Measurements from ENCODE around the gene PSME1. TPM values are rescaled to one million over a fixed set of nuclear protein-coding genes. Genes with fewer than 3 reads are reported as not detected.

Gene PSME1
- total and polyA plus RNA-seq, 2 of the 13 experiments (the other 11 are each of a cell fraction or from before 2014, with no cell fraction given), result 159 to 608 TPM

DNA sequence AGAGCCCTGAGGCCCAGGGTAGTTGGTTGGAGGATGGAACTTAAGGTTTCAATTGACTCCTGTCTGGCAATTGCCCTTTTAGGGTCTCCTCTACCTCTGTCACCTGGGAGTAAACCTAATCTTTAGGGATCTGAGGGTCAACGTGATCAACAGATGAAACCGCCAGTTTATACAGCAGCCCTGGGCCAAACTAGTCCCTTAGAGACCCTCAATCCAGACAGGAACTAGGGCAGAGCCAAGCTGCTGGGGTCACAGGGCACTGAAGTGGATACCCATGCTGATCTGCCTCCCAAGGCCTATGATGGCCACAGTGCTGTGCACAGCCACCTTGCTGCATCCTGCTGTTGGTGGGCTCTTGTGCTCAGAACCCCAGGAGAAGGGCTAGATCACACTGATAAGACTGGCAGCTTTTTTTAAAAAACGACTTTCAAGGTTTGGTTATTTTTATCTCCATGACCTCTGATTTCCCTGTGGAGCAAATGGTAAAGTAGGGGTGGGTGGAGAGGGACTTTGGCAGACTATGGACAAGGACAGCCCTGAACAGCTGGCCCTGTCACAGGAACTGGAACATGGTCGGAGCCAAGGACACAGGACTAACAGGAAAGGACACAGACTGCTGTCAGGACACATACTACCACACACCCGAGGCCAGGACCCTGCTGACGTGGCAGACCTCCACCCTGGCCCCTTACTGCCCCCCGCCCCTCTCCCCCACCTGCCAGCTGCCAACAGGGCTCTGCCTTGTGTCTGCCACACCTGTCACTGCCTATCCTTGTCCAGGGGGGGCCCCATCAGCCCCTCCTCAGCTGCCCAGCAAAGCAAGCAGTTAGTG lies 5.1 kb upstream of the PSME1 start:
- Histone ChIP-seq H3K36me3 (replicated peaks in 1 of 2; ENCODE audit: control insufficient read depth in 1 of 2, insufficient read depth in 2 of 2, low read length in 2 of 2) (no peaks in the 10 kb centered on the region), H3K9ac (ENCODE audit: insufficient read depth, low read depth, low read length) (peak overlapping the region; percentile 11), H3K4me2 (ENCODE audit: low read depth, low read length) (peak overlapping the region; percentile 12), H3K79me2 (ENCODE audit: insufficient read depth, low read length) (no peaks in the 10 kb centered on the region), H4K20me1 (ENCODE audit: insufficient read depth, low read length) (no peaks in the 10 kb centered on the region), H2AFZ (ENCODE audit: low read length) (no peak overlapping the region), H3K4me3 (replicated peaks in 1 of 3; ENCODE audit: insufficient read depth in 1 of 3, low read depth in 2 of 3, low read length in 3 of 3) (peak overlapping the region in 1 of 3 experiments; percentile 2; a peak in 1 of 6 replicates), H3K27ac (ENCODE audit: extremely low read length, insufficient read depth, low read length) (peak overlapping the region; percentile 48), H3K9me3 (ENCODE audit: low read length) (no peaks in the 10 kb centered on the region), H3K27me3 (ENCODE audit: control insufficient read depth in 1 of 2, insufficient read depth in 2 of 2, low read length in 2 of 2) (no peaks in the 10 kb centered on the region; a peak in 1 of 5 replicates), H3K4me1 (ENCODE audit: insufficient read depth, low read length) (peaks cover 52% of the 10 kb centered on the region)
- intact Hi-C loops (cut with micrococcal nuclease; ENCODE audit: unreplicated experiment), result no loop called here
- POLR2A ChIA-PET, result interaction anchor here (0.6 to 22.7 kb wide), 8 partner anchors 9 to 78 kb away, joined by 3 to 977 read pairs (median 10); partner anchors contain the start of genes DCAF11, EMC9, IPO4 and IRF9
- DNase-seq (ENCODE audit: low spot score) (peak; percentile 81), FAIRE-seq (peak; percentile 40), ATAC-seq (peak; percentile 55)
- BruUV-seq (replicated peaks), result no TSS peak
- WGBS (ENCODE audit: low lambda C conversion rate), result 40% methylated on average over 7 of the region's 7 CpGs
- in situ Hi-C loops (cut with HindIII; ENCODE audit: extremely low pct_ligation_motif_present, low pct_unique_long_range_greater_than_20kb), result loop anchor here (25.0 kb wide), 1 partner anchor 819 kb away; the partner anchor contains the start of genes BCL2L2, PABPN1 and PPP1R3E
- CTCF ChIA-PET (ENCODE audit: low intra/inter-chr PET ratio, low total read pairs), result no interaction called here
- no peak for TF ChIP-seq NFATC3 (CRISPR knock-in tag; IDR thresholded peaks at IDR 0.05)
- TF ChIP-seq ZNF317 (CRISPR knock-in tag; IDR thresholded peaks at IDR 0.05), result peak; percentile 93
- TF ChIP-seq SP2 (CRISPR knock-in tag; IDR thresholded peaks at IDR 0.05), result no peak; the same call in 1 of the 2 replicates
- no peak for TF ChIP-seq RFX3 (CRISPR knock-in tag; IDR thresholded peaks at IDR 0.05)
- TF ChIP-seq KMT2B (CRISPR knock-in tag; IDR thresholded peaks at IDR 0.05), result 0 out of 2 replicates have a peak, but pooled peaks have one; percentile 37
- TF ChIP-seq, protein P1, sequence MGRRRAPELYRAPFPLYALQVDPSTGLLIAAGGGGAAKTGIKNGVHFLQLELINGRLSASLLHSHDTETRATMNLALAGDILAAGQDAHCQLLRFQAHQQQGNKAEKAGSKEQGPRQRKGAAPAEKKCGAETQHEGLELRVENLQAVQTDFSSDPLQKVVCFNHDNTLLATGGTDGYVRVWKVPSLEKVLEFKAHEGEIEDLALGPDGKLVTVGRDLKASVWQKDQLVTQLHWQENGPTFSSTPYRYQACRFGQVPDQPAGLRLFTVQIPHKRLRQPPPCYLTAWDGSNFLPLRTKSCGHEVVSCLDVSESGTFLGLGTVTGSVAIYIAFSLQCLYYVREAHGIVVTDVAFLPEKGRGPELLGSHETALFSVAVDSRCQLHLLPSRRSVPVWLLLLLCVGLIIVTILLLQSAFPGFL (CRISPR knock-in tag; IDR thresholded peaks at IDR 0.05), result no peak
- TF ChIP-seq TGIF2 (CRISPR knock-in tag; IDR thresholded peaks at IDR 0.05), result peak; percentile 45; the same call in 1 of the 2 replicates
- TF ChIP-seq ZNF672 (CRISPR knock-in tag; IDR thresholded peaks at IDR 0.05), result no peak
- no peak for TF ChIP-seq ARID2 (CRISPR knock-in tag; IDR thresholded peaks at IDR 0.05; ENCODE audit: borderline replicate concordance)
- TF ChIP-seq ZNF619 (CRISPR knock-in tag; IDR thresholded peaks at IDR 0.05), result peak; percentile 91; the same call in 1 of the 2 replicates
- TF ChIP-seq, protein P2, sequence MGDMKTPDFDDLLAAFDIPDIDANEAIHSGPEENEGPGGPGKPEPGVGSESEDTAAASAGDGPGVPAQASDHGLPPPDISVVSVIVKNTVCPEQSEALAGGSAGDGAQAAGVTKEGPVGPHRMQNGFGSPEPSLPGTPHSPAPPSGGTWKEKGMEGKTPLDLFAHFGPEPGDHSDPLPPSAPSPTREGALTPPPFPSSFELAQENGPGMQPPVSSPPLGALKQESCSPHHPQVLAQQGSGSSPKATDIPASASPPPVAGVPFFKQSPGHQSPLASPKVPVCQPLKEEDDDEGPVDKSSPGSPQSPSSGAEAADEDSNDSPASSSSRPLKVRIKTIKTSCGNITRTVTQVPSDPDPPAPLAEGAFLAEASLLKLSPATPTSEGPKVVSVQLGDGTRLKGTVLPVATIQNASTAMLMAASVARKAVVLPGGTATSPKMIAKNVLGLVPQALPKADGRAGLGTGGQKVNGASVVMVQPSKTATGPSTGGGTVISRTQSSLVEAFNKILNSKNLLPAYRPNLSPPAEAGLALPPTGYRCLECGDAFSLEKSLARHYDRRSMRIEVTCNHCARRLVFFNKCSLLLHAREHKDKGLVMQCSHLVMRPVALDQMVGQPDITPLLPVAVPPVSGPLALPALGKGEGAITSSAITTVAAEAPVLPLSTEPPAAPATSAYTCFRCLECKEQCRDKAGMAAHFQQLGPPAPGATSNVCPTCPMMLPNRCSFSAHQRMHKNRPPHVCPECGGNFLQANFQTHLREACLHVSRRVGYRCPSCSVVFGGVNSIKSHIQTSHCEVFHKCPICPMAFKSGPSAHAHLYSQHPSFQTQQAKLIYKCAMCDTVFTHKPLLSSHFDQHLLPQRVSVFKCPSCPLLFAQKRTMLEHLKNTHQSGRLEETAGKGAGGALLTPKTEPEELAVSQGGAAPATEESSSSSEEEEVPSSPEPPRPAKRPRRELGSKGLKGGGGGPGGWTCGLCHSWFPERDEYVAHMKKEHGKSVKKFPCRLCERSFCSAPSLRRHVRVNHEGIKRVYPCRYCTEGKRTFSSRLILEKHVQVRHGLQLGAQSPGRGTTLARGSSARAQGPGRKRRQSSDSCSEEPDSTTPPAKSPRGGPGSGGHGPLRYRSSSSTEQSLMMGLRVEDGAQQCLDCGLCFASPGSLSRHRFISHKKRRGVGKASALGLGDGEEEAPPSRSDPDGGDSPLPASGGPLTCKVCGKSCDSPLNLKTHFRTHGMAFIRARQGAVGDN (CRISPR knock-in tag; IDR thresholded peaks at IDR 0.05), result peak; percentile 85
- TF ChIP-seq THAP11 (CRISPR knock-in tag; IDR thresholded peaks at IDR 0.05), result peak; percentile 29; the same call in 1 of the 2 replicates
- 0 out of 2 replicates have a peak, but pooled peaks have one; percentile 75 for TF ChIP-seq XBP1 (CRISPR knock-in tag; IDR thresholded peaks at IDR 0.05)
- no peak for TF ChIP-seq PAX8 (CRISPR knock-in tag; IDR thresholded peaks at IDR 0.05; ENCODE audit: borderline replicate concordance)

Data from HepG2 (cell line).